NCI-H187 treated with DMSO at 0.1 percent for 48 hours (cell line): ENCODE measurements around the gene DOCK1.

Source experiments
- DNase-seq: peaks from one replicate; lab custom pipeline; 2025; lab: John Stamatoyannopoulos, UW

DOCK1 gene

DNA sequence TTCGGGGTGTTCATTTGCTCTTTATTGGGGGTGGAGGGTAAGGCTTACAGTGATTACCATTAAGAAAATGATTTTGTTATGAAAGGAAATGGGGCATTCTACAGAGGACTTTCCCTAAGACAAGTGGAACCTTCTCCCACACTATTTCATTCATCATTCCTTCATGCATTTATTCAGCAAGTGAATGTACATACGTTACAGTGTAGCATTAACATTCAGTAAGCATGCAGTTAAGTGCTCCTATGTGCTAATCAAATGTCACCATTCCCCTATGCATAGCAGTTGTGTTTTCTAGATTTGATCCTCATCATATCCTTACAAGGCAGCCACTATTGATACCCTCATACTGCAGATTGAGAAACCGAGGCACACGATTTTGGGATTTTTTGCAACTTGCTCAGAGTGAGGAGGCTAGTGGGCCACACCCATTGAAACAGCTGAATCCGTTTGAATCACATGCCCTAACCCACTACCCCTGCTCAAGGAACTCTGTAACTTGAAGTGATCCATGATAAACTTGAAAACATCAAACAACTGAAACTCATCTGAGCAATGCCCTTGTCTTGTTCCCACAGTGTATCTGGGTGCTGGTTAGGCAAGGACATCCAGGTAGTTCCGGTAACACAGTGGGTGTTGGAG, 274.5 kb downstream of the DOCK1 start:
- DNase-seq: no peak

- no peak for DNase-seq
These were observed 276.9 kb downstream of the DOCK1 start for GRCh38 chr10:127182161-127182560.

GRCh38 chr10:127184582-127184981, 279.4 kb downstream of the DOCK1 start:
- no peak for DNase-seq

- no peak for DNase-seq
These were observed 281.6 kb downstream of the DOCK1 start for GRCh38 chr10:127186813-127187212.

GRCh38 chr10:127189226-127189625, 284.0 kb downstream of the DOCK1 start:
- DNase-seq: no peak

GRCh38 chr10:127190427-127190826, 285.2 kb downstream of the DOCK1 start:
- no peak for DNase-seq

GRCh38 chr10:127193125-127193524, 287.9 kb downstream of the DOCK1 start:
- no peak for DNase-seq

DNA sequence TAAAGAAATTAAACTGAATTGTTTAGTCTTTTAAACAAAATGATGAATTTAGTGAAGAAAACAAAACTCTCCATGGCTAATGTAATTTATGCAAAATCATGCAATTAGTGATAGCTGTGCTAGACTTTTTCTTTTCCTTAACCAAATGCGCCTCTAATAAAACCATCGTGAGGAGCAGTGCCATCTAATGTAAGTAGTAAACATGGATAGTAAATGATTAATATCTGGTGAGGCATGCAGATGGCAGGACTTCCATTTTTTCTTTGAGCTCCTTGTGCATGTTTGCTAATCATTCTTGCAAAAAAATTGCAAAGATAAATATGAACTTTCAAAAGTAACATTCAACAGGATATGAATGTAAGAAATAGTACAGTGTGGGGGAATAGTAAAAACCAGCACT, 288.9 kb downstream of the DOCK1 start:
- no peak for DNase-seq

DNA sequence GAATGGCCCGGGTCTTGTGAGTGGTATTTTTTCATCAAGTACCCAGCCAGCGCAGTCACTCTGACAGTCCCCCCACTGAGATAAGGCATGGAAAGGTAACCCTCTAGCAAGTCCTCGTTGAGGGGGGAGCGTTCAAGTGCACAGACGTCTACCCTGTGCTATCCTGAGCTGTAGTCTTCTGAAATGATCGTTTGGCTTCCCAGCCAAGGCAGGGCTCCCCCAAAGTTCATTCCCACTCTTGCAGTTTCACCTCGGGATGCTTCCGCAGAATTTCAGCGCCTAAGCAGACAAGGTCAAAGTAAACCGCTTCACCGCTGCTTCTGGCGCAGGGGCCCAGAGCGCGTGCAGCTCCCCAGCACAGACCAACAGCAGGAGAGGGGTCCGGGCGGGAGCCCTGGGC, 289.4 kb downstream of the DOCK1 start:
- no peak for DNase-seq

- no peak for DNase-seq
These were observed 289.8 kb downstream of the DOCK1 start for GRCh38 chr10:127195041-127195506.

GRCh38 chr10:127195571-127196281, 290.5 kb downstream of the DOCK1 start:
- no peak for DNase-seq

DNA sequence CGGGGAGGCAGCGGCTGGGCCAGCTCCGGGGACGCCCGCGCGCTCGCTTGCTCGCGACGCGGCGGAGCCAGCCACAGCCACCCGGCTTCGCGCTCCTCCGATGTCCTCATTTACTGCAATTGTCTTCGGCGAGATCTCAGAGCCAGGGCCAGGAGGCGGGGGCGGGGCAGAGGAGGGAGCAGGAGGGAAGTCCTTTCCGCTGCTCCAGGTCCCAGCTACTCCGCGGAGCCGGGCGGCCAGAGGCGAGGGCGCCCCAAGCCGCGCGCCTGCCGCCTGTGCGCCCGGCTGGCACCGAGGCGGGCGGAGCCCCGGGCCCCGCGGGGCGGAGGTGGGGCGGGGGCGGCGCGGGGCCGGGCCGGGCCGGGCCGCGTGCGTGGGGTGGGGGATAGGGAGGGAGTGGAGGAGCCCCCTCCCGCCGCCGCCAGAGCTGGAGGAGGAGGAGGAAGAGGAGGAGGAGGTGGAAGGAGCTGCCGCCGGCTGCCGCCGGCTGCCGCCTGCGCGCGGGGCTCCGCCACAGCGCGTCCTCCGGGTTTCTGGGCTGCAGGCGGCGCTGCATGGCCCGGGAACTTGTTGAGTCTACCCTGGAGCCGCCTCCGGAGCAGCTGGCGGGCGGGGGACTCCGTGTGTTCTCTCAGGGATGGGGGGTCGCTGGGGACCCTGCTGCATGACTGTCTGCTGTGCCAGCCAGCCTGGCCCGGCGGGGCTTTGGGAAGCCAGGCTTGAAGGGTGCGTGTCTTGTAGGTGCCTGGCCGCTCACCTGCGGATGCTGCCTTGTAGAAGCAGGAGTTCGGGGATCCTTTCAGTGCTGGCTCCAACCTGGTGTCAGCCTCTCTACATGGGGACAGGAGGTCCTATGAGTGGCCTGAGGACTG, 291.3 kb downstream of the DOCK1 start, which contains the start of gene INSYN2A:
Gene INSYN2A, minus strand, starts transcription at position 310 of the 872 bp plus-strand sequence. CDS start 20,196 bp downstream, outside the sequence.
- no peak for DNase-seq

GRCh38 chr10:127197154-127197432, 291.9 kb downstream of the DOCK1 start:
- DNase-seq: no peak

DNA sequence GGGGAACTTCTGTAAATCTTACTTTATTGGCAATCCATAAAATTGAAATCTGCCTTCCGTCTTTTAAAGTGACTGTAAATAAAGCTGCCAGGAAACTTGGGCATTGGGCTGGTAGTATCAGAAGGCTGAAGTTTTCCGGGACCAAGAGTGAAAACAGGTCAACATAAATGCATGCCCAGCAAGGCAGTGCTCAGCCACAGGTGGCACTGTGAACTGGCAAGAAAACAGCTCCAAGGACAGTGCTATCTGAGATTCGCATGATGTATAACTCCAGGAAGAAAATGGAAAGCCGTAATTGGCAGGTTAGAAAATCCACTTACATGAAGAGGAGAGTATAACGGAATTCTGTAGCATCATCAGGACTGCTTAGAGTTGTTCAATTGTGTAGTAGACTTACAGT, 293.1 kb downstream of the DOCK1 start:
- no peak for DNase-seq

- DNase-seq: no peak
These were observed 293.5 kb downstream of the DOCK1 start for GRCh38 chr10:127198721-127199120.

DNA sequence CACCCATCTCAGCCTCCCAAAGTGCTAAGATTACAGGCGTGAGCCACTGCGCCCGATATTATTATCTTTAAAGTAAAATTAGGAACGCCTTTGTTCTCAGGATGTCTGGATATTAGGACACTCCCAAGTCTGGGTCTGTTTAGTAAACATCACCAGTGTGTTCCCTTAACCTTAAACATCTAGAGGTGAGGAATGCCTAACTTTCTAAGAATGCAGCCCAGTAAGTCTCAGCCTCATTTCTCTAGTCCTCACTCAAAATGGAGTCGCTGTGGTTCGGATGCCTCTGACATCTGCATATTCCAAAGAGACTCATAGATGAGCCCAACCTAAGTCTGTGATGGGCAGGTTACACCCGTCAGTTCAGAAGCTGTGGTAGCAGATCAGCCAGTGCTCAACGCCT, 295.4 kb downstream of the DOCK1 start:
- no peak for DNase-seq

- DNase-seq: no peak
These were observed 297.8 kb downstream of the DOCK1 start for GRCh38 chr10:127203067-127203466.

DNA sequence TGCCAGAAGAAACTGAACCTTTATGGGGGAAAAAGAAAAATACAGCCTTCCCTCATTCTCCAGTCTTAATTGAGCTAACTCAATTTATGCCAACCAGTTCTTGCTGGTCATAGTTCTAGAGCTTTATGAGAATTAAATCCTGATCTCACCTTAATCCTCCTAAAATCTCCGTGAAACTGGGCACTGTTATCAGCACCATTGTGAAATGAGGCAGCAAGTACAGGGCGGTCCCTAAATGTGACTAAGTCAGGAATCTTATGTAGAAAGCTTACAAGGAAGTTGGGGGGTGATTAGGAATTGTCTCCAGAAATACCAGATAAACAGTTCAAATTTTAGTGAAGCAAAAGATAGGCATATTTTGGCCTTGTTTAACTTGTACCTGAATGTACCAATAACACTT, 301.9 kb downstream of the DOCK1 start:
- DNase-seq: no peak

DNA sequence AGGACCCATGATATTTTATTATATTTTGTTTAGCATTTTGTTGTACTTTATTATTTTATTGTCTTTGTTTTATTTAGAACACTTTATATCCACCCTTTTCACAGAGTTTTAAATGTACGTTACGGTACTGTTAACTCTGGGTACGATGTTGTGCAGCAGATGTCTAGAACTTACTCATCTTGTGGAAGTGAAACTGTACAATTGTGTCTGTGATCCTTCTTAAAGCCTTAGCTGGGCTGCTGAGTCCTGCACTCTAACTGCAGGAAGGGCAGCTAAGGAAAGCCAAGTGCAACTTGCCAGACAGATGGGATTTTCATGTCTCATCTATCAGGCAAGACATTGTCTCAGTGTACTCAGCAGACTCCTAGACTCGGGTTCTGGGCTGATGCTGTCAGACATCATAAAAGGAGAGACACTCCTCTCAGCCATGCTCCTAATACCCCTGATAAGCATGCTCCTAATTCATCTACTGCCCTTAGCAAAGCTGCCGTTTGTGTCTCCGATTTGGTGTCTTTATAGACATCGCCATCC, 305.8 kb downstream of the DOCK1 start:
- no peak for DNase-seq

GRCh38 chr10:127215866-127216265, 310.6 kb downstream of the DOCK1 start:
- no peak for DNase-seq

- DNase-seq: no peak
These were observed 311.0 kb downstream of the DOCK1 start for GRCh38 chr10:127216274-127216673.

- DNase-seq: no peak
These were observed 311.6 kb downstream of the DOCK1 start for GRCh38 chr10:127216786-127217185.

DNA sequence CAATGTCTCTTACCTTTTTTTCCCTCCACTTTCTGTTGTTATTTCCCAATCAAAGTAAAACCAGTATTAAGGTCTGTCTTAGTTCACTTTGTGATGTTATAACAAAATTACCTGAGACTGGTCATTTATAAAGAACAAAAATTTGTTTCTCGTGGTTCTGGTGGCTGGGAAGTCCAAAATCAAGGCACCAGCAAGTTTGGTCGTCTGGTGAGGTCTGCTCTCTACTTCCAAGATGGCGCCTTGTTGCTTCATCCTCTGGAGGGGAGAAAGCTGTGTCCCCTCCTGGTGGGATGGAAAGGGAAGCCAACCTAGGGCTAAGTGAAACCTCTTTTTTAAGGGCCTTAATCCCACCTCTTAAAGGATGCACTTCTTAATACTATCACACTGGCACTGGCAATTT, 313.4 kb downstream of the DOCK1 start:
- DNase-seq: no peak
